Gastrocnemius medialis (tissue), 4 donors: ENCODE measurements around the gene LMX1B.

Source experiments
- POLR2A ChIP-seq, 2 donors: fragments of 450-650 bp; IDR thresholded peaks; one replicate each; pipeline ENCODE4 v1.6.1; 2017; ENCODE audit warnings: antibody characterized with exemption in 2 of 2, mild to moderate bottlenecking in 2 of 2, moderate library complexity in 2 of 2
- TF ChIP-seq, protein P1 (sequence below), 5 experiments: fragments of 450-650 bp in 3 of 5; fragments of 200-600 bp in 2 of 5; sonication (generic) in 2 of 5; IDR thresholded peaks in 4 of 5; conservative IDR thresholded peaks in 1 of 5; 1 replicate in 4 of 5; 2 replicates in 1 of 5; pipeline ENCODE4 v1.5.1; 2016 to 2019; ENCODE audit warnings: antibody characterized with exemption in 5 of 5, mild to moderate bottlenecking in 3 of 5, moderate library complexity in 3 of 5

GRCh38 chr9:126642839-126643238 is 29.1 kb downstream of the LMX1B start:
- TF ChIP-seq, protein P1, sequence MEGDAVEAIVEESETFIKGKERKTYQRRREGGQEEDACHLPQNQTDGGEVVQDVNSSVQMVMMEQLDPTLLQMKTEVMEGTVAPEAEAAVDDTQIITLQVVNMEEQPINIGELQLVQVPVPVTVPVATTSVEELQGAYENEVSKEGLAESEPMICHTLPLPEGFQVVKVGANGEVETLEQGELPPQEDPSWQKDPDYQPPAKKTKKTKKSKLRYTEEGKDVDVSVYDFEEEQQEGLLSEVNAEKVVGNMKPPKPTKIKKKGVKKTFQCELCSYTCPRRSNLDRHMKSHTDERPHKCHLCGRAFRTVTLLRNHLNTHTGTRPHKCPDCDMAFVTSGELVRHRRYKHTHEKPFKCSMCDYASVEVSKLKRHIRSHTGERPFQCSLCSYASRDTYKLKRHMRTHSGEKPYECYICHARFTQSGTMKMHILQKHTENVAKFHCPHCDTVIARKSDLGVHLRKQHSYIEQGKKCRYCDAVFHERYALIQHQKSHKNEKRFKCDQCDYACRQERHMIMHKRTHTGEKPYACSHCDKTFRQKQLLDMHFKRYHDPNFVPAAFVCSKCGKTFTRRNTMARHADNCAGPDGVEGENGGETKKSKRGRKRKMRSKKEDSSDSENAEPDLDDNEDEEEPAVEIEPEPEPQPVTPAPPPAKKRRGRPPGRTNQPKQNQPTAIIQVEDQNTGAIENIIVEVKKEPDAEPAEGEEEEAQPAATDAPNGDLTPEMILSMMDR (IDR thresholded peaks at IDR 0.05 in 4 of 5, conservative IDR thresholded peaks at IDR 0.05 in 1 of 5): no peak
- no peak for TF ChIP-seq POLR2A (IDR thresholded peaks at IDR 0.05)
